Panc1 (cell line): Measurements from ENCODE around the gene ZNF428. TPM values are rescaled to one million over a fixed set of nuclear protein-coding genes. Genes with fewer than 3 reads are reported as not detected.
"Not testable (repeated sequence)": the region's sequence is repeated elsewhere in the genome, so short reads cannot be mapped to it uniquely, and the experiment has no call there.

Experiments used
- ATAC-seq: fragments of 200-7000 bp; cut with Tn5 transposase; 2 replicates; pipeline ENCODE4 v1.9.1; 2020; ENCODE audit warnings: mild to moderate bottlenecking, moderate library complexity
- BruUV-seq: library from RNA; stranded (reverse); fragments of 400-500 nt; replicated peaks from 2 replicates; lab custom pipeline; 2021; lab: Mats Ljungman, UMichigan
- CTCF ChIA-PET: fragments of 300-600 bp; sonication (Branson Sonifier 250); formaldehyde crosslinking; loops from one replicate; lab custom pipeline; 2022; ENCODE audit warnings: antibody characterized with exemption; lab: Charles Lee
- POLR2A ChIA-PET: fragments of 300-600 bp; sonication (Branson Sonifier 250); formaldehyde crosslinking; loops from one replicate; lab custom pipeline; 2022; ENCODE audit warnings: antibody characterized with exemption; lab: Charles Lee
- DNase-seq: peaks from one replicate; pipeline ENCODE4 v3.0.0-alpha.2; 2010; ENCODE audit warnings: low read depth, low spot score
- H3K27ac ChIP-seq: 2 replicates; pipeline ENCODE4 v1.5.1; 2011; ENCODE audit warnings: mild to moderate bottlenecking, low read length, inconsistent platforms
- H3K27me3 ChIP-seq: fragments of 200-500 bp; sonication (Bioruptor generic); 2 replicates; pipeline ENCODE4 v1.6.0; 2014; ENCODE audit warnings: low read length, inconsistent platforms; ENCODE audit not compliant: control insufficient read depth, insufficient read depth
- H3K36me3 ChIP-seq: fragments of 200-500 bp; sonication (Bioruptor generic); 2 replicates; pipeline ENCODE4 v1.5.1; 2014; ENCODE audit warnings: inconsistent platforms, mild to moderate bottlenecking, low read length, moderate library complexity; ENCODE audit not compliant: control insufficient read depth, insufficient read depth
- H3K4me1 ChIP-seq: 2 replicates; pipeline ENCODE4 v1.5.1; 2011; ENCODE audit warnings: inconsistent platforms, mild to moderate bottlenecking, low read length, moderate library complexity; ENCODE audit not compliant: control insufficient read depth, insufficient read depth
- H3K4me3 ChIP-seq, 2 experiments: 2 replicates each; pipeline ENCODE4 v1.5.1; 2011 to 2012; ENCODE audit warnings: low read depth in 2 of 2, low read length in 2 of 2, mild to moderate bottlenecking in 2 of 2, inconsistent platforms in 1 of 2, moderate library complexity in 1 of 2
- H3K9me3 ChIP-seq: fragments of 200-500 bp; sonication (Bioruptor generic); 2 replicates; pipeline ENCODE4 v1.5.1; 2014; ENCODE audit warnings: low read depth, mild to moderate bottlenecking, inconsistent platforms, low read length, moderate library complexity; ENCODE audit not compliant: control insufficient read depth, insufficient read depth
- POLR2AphosphoS5 ChIP-seq: IDR thresholded peaks from 2 replicates; pipeline ENCODE4 v1.6.1; 2012; ENCODE audit warnings: mild to moderate bottlenecking, low read depth, low read length, moderate library complexity
- SIN3A ChIP-seq: IDR thresholded peaks from 2 replicates; pipeline ENCODE4 v1.6.1; 2012; ENCODE audit warnings: low read depth, mild to moderate bottlenecking, low read length, moderate library complexity, borderline replicate concordance; ENCODE audit not compliant: insufficient read depth
- TCF7L2 ChIP-seq: IDR thresholded peaks from 2 replicates; pipeline ENCODE4 v1.6.1; 2011; ENCODE audit warnings: mild to moderate bottlenecking, low read depth, low read length, inconsistent platforms
- in situ Hi-C: cut with HindIII; loops from 2 replicates; pipeline ENCODE4 v1.10.0; 2016; ENCODE audit warnings: low sequenced_read_pairs, low pct_unique_long_range_greater_than_20kb
- intact Hi-C: fragments of 100-400 bp; cut with micrococcal nuclease; formaldehyde crosslinking; loops from one replicate; pipeline ENCODE4 v1.10.0; 2022; ENCODE audit not compliant: unreplicated experiment
- total RNA-seq: library from RNA; stranded (reverse); gene quantifications from one replicate; pipeline ENCODE4 v1.2.1, GENCODE V29; 2021; ENCODE audit not compliant: unreplicated experiment
- TF ChIP-seq, protein P1 (sequence below), 2 experiments: IDR thresholded peaks; 2 replicates each; pipeline ENCODE4 v1.6.1; 2011 to 2012; ENCODE audit warnings: low read depth in 2 of 2, control low read depth in 1 of 2, low read length in 1 of 2, mild to moderate bottlenecking in 1 of 2, moderate library complexity in 1 of 2; ENCODE audit not compliant: insufficient read depth in 1 of 2
- TF ChIP-seq, protein P2 (sequence below): fragments of 450-650 bp; IDR thresholded peaks from 2 replicates; pipeline ENCODE4 v1.5.1; 2017; ENCODE audit warnings: mild to moderate bottlenecking

The ZNF428 gene
- total RNA-seq, 1 experiment from 2014 or later, result 45.6 TPM

DNA sequence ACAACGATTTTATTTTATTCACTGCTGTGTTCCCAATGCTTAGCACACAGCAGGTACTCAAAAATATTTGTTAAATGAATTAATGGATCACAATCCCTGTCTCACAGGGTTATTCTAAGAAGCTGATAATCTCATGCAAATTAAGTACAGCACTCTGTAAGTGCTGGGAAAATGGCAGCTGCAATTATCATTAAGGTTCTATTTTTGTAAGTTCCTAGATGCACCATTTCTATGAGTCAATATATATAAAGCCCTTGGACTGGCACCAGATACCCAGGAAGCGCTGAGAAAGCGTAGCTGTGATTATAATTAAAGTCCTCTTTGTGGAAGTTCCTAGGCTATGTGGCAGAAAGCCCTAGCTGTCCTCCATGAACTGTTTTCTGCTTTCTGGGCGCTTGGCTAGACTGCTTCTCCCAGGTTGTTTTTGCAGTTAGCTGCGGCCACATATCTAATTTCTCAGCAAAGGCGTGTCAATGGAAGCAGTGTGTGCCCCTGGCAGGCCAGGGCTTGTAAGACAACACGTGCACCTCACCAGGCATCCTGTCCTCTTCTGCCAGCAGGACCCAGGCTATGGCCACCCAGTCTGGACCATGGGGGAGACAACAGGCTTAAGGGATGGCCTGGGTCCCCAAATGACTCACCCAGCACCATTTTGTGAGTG, 12.7 kb downstream of the ZNF428 start:
- H3K36me3 ChIP-seq, result no peaks in the 10 kb centered on the region
- BruUV-seq, result no TSS peak
- H3K27me3 ChIP-seq, result no peaks in the 10 kb centered on the region
- DNase-seq (no peak), ATAC-seq (no peak)
- no peaks in the 10 kb centered on the region for H3K9me3 ChIP-seq
- no peak for TF ChIP-seq POLR2AphosphoS5
- TF ChIP-seq, protein P1, sequence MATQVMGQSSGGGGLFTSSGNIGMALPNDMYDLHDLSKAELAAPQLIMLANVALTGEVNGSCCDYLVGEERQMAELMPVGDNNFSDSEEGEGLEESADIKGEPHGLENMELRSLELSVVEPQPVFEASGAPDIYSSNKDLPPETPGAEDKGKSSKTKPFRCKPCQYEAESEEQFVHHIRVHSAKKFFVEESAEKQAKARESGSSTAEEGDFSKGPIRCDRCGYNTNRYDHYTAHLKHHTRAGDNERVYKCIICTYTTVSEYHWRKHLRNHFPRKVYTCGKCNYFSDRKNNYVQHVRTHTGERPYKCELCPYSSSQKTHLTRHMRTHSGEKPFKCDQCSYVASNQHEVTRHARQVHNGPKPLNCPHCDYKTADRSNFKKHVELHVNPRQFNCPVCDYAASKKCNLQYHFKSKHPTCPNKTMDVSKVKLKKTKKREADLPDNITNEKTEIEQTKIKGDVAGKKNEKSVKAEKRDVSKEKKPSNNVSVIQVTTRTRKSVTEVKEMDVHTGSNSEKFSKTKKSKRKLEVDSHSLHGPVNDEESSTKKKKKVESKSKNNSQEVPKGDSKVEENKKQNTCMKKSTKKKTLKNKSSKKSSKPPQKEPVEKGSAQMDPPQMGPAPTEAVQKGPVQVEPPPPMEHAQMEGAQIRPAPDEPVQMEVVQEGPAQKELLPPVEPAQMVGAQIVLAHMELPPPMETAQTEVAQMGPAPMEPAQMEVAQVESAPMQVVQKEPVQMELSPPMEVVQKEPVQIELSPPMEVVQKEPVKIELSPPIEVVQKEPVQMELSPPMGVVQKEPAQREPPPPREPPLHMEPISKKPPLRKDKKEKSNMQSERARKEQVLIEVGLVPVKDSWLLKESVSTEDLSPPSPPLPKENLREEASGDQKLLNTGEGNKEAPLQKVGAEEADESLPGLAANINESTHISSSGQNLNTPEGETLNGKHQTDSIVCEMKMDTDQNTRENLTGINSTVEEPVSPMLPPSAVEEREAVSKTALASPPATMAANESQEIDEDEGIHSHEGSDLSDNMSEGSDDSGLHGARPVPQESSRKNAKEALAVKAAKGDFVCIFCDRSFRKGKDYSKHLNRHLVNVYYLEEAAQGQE (IDR thresholded peaks at IDR 0.05; ENCODE audit: insufficient read depth in 1 of 2, low read depth in 2 of 2, low read length in 1 of 2), result no peak
- TF ChIP-seq SIN3A, result no peak
- TF ChIP-seq, protein P2, sequence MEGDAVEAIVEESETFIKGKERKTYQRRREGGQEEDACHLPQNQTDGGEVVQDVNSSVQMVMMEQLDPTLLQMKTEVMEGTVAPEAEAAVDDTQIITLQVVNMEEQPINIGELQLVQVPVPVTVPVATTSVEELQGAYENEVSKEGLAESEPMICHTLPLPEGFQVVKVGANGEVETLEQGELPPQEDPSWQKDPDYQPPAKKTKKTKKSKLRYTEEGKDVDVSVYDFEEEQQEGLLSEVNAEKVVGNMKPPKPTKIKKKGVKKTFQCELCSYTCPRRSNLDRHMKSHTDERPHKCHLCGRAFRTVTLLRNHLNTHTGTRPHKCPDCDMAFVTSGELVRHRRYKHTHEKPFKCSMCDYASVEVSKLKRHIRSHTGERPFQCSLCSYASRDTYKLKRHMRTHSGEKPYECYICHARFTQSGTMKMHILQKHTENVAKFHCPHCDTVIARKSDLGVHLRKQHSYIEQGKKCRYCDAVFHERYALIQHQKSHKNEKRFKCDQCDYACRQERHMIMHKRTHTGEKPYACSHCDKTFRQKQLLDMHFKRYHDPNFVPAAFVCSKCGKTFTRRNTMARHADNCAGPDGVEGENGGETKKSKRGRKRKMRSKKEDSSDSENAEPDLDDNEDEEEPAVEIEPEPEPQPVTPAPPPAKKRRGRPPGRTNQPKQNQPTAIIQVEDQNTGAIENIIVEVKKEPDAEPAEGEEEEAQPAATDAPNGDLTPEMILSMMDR, result no peak
- no peak for TF ChIP-seq TCF7L2
- CTCF ChIA-PET, result no interaction called here
- no peak overlapping the region for H3K27ac ChIP-seq
- in situ Hi-C loops, result no loop called here
- H3K4me3 ChIP-seq, result no peak overlapping the region
- intact Hi-C loops, result no loop called here
- H3K4me1 ChIP-seq, result no peaks in the 10 kb centered on the region
- POLR2A ChIA-PET, result no interaction called here

GRCh38 chr19:43605875-43606568, 13.4 kb downstream of the ZNF428 start:
- Histone ChIP-seq H3K4me3 (no peak overlapping the region), H3K9me3 (no peaks in the 10 kb centered on the region), H3K27me3 (no peaks in the 10 kb centered on the region), H3K36me3 (no peaks in the 10 kb centered on the region), H3K4me1 (no peaks in the 10 kb centered on the region), H3K27ac (no peak overlapping the region)
- DNase-seq, result no peak
- BruUV-seq, result no TSS peak
- ChIA-PET POLR2A (no interaction called here), CTCF (no interaction called here)
- intact Hi-C loops, result no loop called here
- ATAC-seq, result no peak
- in situ Hi-C loops, result no loop called here
- TF ChIP-seq SIN3A (no peak), TCF7L2 (no peak), POLR2AphosphoS5 (no peak)
- TF ChIP-seq, protein P1 (IDR thresholded peaks at IDR 0.05; ENCODE audit: insufficient read depth in 1 of 2, low read depth in 2 of 2, low read length in 1 of 2), result no peak
- TF ChIP-seq, protein P2, result no peak

DNA sequence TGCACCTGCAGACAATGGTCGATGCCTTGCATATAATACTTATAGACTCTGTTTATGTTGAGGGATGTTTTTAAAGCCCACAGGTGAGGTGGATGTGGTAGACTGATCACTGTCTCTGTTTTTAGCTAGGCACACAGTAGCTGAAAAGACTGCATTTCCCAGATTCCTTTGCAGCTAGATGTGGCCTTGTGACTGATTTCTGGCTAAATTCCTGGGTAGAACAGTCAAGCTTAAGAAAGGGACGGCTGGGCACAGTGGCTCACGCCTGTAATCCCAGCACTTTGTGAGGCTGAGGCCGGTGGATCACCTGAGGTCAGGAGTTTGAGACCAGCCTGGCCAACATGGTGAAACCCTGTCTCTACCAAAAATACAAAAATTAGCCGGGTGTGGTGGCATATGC, 19.1 kb downstream of the ZNF428 start:
- H3K27ac ChIP-seq, H3K4me1 ChIP-seq, CTCF ChIA-PET, intact Hi-C loops, H3K4me3 ChIP-seq, H3K36me3 ChIP-seq, ATAC-seq, in situ Hi-C loops, H3K9me3 ChIP-seq, H3K27me3 ChIP-seq, DNase-seq, POLR2A ChIA-PET, BruUV-seq: not testable (repeated sequence)
